ENCODE measurements around the gene MRPS24.
A peak's percentile ranks its signal among the peaks of the same experiment; 100 is the strongest.
"Not testable (repeated sequence)": the region's sequence is repeated elsewhere in the genome, so short reads cannot be mapped to it uniquely, and the experiment has no call there.

The MRPS24 gene

DNA sequence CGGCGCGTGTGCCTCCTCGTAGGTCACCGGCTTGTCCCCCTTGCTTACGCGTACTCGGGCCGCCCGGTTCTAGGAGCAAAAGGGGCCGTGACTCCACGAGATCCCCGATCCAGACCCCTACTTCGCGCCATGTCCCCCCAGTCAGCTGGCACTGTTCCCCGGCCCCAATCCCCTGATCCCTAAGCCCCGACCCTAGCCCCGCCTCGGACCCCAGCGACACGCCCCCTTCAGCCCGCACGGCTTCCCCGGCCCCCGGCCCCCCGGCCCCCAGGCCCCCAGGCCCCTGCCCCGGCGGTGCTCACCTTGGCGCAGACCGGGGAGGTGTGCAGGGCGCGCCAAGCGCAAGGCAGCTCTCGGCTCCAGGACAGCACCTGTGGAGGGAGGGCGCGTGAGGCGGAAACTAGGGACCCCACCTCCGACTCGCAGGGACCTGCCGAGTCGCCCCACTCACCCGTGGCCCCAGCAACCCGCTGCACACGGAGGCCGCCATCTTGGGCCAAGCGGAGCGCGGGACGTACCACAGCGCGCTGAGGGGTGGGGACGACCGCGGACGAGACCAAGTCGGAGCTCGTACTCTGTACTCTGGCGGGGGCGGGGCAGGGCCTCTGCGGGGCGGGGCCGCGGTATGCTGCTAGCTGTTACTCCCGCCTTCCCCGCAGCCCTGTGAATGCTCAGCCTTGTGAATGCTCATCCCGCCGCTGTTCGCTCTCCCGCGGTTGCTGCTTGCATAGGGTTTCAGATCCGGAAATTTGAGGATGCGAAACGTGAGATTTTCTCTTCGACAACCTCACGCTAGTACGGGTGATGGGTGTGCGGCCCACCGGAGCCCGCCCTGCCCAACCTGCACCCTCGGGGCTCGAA is at the start of gene MRPS24:
TSS of gene MRPS24 (minus strand) at position 512 of the 861 bp plus-strand sequence. CDS start at position 490, 22 bp downstream.
- peak; percentile 57 for DNase-seq

DNA sequence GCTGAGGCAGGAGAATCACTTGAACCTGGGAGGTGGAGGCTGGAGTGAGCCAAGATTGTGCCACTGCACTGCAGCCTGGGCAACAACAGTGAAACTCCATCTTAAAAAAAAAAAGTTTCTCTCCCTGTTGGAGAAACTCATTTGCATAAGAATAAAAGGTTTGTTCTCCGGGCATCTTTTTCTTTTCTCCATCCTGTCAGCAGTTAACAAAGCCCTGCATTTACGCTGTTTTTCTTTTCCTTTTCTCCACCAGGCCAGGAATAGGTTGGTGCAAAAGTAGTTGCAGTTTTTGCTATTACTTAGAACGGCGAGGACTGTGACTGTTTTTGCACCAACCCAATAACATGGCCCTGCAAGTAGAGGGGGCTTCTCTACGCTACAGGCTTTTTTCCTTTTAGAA is 46.6 kb upstream of the MRPS24 start:
- DNase-seq: no peak

DNA sequence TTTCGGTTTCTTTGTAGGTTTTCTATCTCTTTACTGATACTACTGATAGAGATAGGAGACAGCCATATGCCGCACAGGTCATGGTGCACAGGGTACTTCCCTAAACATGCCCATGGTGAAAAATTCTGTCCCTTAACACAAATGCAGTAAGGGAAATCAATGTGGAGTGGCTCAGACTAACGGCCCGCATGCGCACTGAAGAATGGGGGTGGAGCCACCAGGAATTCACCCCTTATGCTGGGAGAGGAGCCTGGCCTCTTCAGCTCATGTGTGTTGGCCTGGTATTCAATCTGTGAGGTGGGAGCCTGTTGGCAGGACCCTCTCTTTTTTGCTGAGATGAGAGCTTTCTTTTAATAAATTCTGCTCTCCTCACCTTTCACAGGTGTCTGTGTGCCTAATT is 45.5 kb upstream of the MRPS24 start:
- no peak for DNase-seq

DNA sequence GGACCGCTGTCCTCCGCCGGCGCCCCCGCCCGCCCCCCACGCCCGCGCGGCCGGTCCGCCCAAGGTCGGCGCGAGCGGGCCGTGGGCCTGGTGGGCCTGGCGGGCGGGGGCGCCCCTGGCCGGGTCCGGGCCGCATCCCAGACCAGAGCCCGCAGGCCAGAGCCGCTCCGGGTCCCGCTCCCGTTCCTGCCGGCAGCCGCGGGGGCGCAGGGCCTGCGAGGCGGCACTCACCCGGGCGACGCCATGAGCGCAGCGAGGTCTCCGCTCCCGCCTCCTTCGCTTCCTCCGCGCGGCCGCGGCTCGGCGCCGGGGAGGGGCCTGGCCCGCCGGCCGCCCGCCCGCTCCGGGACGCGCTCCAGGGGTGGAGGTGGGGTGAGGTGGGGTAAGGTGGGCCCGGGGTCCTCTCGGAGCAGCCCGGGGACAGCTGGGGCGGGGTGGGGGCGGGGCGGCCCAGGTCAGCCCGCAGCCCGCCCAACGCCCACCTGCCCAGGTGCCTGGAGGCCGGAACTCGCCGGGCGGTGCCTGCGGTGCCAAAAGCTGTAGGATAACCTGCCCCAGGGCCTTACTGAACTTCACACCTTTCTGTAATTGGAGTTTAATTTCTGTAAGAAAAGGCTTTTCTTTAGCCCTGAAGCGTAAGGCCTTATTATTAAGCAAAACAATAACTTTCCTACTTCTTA is 37.2 kb upstream of the MRPS24 start, which contains the start of gene URGCP:
TSS of gene URGCP (minus strand) at position 266 of the 680 bp plus-strand sequence. CDS start at position 245, 21 bp downstream.
- no peak for DNase-seq

DNA sequence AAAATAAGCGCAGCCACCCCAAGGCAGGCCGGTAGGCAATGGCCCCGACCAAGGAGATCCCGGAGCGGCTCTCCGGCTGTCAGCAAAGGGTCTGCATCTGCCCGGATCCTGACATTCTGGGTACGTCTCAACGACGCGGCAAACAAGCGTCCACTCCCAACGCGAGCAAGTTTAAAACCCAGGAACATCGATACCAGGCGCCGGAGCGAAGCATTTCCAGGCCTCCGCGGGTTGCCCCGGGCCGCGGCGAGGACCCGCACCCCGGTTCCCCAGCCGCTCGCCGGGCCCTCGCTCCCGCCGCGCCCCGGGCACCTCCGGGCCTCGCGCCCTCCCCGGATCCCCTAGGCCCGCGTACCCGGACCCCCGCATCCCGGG is 36.6 kb upstream of the MRPS24 start:
- no peak for DNase-seq

DNA sequence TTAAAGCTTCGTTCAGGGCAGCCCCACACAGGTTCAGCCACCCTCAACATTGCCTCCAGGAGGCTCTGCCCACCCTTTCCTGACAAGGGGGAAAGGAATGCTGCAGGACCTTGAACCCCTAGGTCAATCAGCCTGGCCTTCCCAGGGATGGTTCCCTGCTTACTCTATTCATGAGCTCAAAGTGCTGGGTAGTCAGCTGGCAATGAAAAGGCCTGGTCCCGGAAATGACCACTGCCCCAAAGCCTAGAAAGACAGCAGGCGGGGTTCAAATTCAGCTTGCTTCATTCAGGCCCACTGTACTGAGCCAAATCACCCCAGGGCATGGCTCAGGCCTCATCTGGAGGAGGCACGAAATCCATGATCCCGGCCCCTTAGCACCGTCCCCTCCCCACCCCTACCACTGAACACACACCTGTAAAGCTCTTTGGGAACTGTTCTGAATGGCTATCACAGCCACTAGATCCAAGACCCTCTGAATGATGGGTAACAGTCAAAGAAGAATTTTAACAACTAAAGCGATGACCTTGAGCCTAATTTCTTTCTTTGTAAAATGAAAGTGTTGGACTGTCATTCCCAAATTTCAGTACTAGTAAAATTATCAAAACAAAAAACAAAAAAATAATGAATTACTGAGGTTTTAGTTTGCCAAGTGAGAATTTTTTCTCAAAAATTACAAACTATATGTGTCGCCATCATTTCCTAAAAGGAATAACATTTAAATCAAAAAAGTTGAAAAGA is 36.1 kb upstream of the MRPS24 start:
- no peak for DNase-seq

DNA sequence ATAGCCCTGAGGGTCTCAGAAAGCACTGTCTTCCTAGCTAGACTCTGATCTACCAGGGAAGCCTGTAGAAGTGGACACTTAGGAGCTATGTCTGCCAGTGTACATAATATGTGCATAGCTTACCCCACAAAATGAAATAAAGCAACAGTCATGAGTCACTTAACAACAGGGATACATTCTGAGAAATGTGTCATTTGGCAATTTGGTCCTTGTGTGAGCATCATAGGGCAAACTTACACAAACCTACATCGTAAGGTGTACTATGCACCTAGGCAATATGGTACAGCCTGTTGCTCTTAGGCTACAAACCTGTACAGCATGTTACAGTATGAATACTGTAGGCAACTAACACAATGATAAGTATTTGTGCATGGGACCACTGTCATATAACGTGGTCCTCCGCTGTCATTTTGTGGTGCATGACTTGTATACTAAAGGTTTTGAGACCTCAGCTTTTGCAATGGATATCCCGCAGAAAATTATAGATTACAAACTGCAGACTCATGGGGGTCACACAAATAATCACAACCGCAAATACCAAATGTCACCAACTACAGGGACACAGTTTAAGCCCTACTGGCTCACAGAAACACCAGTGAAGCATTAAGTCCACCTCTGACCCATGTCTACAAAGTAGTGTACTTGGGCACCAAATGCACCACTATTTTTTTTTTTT is 35.4 kb upstream of the MRPS24 start:
- DNase-seq: no peak

DNA sequence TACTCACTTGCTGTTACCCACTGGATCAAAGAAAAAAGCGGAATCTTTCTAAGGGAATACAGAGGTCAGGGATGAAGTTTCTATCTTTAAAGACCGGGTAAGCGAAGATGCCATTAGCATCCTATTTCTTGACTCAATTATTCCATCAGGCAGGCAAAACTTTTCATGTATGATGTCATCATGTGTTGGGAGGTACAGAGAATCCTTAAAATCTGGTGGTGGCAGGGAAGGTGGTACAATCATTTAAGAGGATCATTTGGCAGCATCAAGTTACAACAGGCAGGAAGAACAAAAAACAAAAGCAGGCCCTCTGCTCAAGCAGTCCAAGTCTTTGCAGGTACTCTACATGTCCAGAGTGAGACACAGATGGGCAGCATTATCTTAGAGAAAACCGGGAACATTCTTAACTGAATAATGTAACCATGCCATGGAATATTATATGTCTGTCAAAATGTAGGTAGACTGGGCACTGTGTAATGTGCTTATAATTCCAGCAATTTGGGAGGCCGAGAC is 33.3 kb upstream of the MRPS24 start:
- DNase-seq: no peak

DNA sequence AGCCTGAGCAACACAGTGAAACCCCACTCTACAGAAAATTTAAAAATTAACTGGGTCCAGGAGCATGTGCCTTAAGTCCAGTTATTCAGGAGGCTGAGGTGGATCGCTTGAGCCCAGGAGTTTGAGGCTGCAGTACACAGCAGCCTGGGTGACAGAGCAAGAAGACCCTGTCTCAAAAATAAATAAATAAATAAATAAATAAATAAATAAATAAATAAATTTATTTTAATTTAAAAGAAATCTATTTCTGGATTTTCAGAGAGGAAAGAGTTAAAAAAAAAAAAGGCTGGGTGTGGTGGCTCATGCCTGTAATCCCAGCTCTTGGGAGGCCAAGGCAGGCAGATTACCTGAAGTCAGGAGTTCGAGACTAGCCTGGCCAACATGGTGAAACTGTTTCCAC is 29.3 kb upstream of the MRPS24 start:
- DNase-seq: not testable (repeated sequence)

DNA sequence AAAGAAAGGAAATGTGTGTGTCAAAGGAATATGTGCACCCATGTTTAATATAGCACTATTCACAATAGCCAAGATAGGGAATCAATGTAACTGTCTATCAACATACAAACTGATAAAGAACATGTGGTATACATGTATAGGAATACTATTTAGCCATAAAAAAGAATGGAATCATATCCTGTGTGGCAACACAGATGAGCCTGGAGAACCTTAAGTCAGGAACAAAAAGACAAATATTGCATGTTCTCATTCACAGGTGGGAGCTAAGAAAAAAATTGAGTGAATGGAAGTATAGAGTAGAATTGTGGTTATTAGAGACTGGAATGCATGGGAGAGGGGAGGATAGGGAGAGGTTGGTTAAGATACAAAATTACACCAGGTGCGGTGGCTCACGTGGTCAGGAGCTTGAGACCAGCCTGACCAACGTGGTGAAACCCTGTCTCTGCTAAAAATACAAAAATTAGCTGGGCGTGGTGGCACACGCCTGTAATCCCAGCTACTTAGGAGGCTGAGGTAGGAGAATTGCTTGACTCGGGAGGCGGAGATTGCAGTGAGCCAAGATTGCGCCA is 26.6 kb upstream of the MRPS24 start:
- no peak for DNase-seq

DNA sequence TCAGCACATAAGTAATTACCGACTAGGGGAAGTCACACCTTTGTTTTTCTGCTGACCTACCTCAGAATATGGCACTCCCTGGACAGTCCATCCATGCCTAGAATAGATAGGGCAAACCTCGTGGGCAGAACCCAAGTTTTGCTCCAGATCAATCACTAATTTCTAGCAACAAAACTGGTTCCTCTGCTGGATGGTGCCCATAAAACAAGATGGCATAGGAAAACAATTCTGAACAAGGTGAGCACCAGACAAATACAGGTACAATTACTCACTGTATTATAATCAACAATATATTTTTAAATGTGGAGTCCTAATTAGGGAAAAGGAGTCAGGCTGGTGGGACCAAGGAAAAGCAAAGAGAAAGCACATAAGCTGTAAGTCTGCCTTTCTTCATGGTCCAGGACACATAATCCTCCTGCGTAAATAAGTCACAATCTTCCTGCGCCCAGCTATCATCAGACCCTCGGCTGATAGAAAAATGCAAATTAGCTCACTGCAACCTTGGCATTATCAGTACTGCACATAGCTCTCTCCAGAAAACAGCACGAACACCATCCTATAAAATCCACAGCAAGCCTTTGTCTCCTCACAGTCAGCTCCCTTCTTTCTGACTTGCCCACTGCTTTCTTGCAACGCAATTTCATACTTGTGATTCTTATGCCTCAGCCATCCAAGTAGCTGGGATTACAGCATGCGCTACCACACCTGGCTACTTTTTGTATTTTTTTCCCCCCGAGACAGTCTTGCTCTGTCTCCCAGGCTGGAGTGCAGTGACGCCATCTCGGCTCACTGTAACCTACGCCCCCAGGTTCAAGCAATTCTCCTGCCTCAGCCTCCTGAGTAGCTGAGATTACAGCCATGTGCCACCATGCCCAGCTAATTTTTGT is 22.0 kb upstream of the MRPS24 start:
- no peak for DNase-seq

DNA sequence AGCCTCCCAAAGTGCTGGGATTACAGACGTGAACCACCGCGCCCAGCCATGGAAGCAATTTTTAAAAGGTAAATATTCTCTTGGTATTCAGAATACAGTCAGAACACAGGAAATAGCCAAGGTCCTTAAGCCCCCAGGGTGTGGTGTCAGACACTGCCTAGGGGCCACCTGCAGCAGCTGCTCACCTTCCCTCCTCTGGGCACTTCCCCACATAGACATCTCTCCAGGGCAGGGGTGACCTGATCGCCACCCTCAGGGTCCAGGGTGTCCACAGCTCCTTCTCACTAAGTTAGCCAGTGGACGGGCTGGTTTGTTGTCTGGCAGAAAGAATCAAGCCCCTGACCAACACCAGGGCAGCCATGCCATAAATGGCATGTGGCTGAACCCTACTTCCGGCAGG is 21.2 kb upstream of the MRPS24 start:
- no peak for DNase-seq

DNA sequence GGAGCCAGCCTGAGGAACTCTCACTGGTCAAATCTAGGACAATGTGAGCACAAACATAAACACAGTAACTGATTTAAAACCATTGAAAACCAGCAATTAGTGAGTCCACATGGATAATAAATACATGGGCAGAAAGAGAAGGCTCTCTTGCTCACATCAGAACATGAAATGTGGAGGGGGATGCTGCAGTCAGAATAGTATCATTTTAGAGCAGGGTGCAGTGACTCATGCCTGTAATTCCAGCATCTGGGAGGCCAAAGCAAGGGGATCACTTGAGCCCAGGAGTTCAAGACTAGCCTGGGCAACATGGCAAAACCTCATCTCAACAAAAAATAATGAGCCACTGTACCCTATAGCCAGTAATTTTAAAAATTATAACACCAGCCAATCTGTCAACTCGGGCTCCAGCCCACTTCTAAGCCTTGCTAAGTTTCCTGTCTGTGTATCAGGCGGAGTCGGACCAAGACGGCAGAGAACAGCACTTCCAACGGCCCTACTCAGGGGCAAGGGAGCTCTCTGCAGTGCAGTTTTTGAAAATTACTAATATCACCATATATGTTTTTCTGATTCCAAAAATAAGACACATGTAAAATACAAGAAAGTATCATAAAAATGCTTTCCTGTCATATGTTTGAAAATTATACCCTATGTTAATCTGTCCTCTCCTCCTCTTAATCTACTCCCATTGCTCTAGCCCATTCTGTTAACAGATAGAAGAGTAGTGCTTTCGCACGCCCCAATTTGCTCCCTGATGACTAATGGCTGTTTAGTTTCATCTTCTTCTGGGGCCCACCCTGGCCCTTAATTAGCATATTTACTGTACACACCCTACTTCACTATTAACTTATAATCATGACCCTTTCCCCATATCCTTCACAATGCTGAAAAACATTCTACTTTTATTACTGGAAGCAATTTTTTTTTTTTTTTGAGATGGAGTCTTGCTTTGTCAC is 20.0 kb upstream of the MRPS24 start:
- no peak for DNase-seq

DNA sequence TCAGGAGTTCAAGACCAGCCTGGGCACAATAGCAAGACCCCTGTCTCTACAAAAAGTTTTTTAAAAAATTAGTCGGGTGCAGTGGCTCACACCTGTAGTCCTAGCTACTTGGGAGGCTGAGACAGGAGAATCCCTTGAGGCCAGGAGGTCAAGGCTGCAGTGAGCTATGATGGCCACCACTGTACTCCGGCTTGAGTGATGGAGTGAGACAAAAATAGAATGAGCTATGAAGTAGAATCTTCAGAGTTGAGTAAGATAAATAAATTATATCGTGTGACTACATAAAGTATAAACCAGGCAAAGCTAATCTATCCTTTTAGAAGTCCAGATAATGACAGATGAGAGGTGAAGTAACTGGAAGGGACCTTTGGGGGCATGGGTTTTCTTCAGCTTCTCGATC is 15.3 kb upstream of the MRPS24 start:
- DNase-seq: no peak

DNA sequence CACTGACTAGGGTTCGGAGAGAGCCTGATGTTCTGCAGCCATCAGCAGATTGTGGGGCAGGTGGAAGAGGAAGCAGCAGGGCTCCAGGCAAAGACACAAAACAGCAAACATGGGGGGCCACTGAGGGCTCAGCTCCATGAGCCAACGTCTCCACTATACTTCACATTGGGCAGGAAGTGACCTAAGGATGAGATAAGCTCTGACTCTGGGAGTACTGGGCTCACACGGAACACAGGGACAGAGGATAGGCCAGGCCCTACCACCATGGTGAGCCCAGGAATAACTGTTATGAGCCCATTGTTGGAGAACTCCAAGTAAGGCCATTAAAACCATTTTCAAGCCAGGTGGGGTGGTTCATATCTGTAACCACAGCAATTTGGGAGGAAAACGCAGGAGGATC is 14.9 kb upstream of the MRPS24 start:
- DNase-seq: no peak

DNA sequence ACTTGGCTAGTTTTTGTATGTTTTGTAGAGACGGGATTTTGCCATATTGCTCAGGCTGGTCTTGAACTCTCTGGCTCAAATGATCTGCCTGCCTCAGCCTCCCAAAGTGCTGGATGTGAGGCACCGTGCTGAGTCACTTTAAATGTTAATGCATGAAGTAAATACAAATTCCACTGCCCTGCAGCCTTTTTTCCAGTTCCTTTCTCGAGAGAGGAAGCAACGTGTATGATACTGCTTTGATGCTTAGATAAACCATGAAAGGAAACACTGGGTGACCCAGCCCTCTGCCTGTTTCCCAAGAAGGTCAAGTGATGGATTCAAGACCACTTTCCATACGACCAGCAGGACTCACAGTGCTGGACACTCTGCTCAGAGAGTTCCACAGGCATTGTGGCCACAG is 11.3 kb upstream of the MRPS24 start:
- no peak for DNase-seq

DNA sequence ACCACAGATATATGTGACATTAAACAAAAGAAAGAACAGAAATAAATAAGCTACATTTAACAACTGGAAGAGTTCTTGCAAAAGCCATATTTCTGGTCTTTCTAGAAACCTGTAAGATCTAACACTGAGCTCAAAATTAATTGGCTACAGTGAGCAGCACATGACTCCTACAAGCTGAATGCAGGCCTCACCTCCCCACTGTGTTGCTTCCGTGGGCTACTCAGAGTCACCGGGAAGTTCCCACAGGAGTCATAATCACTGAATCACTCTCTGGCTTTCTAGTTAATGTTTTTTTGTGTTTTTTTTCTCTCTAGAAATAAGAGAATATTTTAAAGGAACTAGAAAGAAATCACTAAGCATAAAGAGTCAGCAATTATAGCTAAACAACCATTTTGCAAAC is 10.2 kb upstream of the MRPS24 start:
- DNase-seq: no peak

DNA sequence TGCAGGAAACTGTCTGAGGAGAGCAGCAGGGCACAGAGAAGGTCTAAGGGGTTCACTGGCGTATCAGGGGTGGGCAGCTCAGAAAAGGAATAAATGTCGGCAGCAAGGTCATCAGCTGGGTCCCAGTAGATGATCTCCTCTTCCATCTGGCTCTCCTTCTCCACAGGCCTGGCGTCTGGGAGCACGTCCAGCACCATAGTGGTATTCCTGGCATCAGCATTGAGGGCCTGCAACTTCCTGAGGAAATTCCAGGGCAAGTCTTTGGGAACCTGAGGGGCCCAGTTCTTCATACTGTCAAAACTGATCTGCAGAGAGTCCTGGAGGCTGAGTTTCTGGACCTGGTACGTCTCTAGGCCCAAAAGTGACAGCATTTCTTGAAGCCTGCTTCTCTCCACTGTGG is 9.6 kb upstream of the MRPS24 start:
- no peak for DNase-seq

DNA sequence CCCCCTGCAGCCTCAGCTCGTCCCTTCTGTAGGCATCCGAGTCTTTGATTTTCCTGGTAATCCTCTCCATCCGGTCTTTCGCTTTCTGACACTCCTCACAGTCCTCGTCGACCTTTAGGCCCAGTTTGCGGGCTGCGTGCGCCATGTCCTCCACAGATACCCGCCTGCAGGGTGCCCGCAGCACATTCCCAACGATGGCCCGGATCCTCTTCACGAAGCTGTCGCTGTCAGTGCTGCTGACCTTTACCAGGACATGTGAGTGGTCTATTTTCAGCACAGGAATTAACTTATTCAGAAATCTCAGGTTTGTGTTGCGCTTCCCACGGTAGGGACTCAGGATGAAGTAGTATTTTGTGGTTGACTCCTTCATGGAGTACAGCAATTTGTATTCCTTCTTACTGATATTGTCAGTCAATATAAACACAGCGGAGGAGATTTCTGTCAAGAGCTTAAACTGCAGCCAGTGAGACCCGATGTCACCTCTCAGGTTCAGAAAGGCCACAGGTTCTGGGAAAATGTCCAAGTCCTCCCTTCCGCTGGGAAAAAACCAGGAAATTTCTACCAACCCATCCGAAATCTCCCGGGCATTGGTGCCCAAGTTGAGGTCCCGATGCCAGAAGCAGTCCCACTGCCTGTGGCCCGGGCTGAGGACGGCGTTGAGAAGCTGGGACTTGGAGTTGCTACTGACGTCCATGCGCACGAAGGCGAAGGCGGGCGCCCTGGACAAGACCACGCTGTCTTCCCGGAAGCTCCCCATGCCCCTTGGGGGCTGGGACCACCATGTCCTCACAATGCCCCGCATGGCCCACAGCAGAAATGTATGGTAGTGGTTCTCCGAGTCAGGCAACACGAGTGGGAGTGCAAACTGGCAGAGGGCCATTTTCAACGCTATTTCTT is 8.9 kb upstream of the MRPS24 start:
- DNase-seq: no peak

Data from NCI-H187 treated with DMSO at 0.1 percent for 48 hours (cell line).